ENCODE results near the gene SPATA18. TPM values are rescaled to one million over a fixed set of nuclear protein-coding genes. Genes with fewer than 3 reads are reported as not detected.

Gene SPATA18
- total RNA-seq, 2 donors from 2014 or later, result 1.4 to 3.3 TPM

DNA sequence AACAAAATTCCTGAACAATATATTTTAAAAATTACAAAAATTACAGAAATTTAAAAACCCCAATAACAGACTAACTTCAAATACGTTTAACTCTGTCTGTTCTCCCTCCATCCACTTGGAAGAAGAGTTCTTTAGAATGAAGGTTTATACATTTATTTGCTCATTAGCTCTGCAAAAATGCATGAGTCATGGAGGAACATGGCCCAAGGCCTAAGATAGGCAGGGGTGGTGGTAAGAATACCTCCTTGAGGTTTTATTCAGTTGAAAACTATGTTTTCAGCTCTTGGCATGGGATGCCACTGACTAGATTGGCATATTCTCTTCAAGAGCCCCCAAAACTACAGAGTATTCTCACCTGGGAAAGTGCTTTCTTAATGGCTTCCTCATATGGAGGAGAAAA lies 22.1 kb upstream of the SPATA18 start:
- Histone ChIP-seq H3K36me3 (ENCODE audit: control insufficient read depth, insufficient read depth, low read length) (peaks cover 85% of the 10 kb centered on the region), H3K9me3 (ENCODE audit: control insufficient read depth, low read length) (peaks cover 4% of the 10 kb centered on the region), H3K9ac (ENCODE audit: extremely low read depth, low read length, poor library complexity, severe bottlenecking) (no peak overlapping the region), H3K27me3 (ENCODE audit: control insufficient read depth, insufficient read depth, low read length, poor library complexity, severe bottlenecking) (no peaks in the 10 kb centered on the region), H3K4me3 (ENCODE audit: low read length) (no peak overlapping the region), H3K27ac (ENCODE audit: low read depth, low read length) (no peak overlapping the region), H3K4me1 (ENCODE audit: control insufficient read depth, insufficient read depth, low read length) (no peaks in the 10 kb centered on the region)
- no CpG with 5 or more reads among the region's 1 CpG for WGBS, 2 experiments (ENCODE audit: insufficient coverage in 1 of 2, insufficient read length in 1 of 2)
- Mint-ChIP-seq H3K9me3 (no peaks in the 10 kb centered on the region), H3K27me3 (ENCODE audit: insufficient read depth) (no peaks in the 10 kb centered on the region), H3K36me3 (ENCODE audit: low read depth) (peaks cover 60% of the 10 kb centered on the region), H3K27ac (no peak overlapping the region), H3K4me1 (peaks cover 4% of the 10 kb centered on the region), H3K4me3 (no peak overlapping the region)
- DNase-seq, result no peak
- TF ChIP-seq, protein P1, sequence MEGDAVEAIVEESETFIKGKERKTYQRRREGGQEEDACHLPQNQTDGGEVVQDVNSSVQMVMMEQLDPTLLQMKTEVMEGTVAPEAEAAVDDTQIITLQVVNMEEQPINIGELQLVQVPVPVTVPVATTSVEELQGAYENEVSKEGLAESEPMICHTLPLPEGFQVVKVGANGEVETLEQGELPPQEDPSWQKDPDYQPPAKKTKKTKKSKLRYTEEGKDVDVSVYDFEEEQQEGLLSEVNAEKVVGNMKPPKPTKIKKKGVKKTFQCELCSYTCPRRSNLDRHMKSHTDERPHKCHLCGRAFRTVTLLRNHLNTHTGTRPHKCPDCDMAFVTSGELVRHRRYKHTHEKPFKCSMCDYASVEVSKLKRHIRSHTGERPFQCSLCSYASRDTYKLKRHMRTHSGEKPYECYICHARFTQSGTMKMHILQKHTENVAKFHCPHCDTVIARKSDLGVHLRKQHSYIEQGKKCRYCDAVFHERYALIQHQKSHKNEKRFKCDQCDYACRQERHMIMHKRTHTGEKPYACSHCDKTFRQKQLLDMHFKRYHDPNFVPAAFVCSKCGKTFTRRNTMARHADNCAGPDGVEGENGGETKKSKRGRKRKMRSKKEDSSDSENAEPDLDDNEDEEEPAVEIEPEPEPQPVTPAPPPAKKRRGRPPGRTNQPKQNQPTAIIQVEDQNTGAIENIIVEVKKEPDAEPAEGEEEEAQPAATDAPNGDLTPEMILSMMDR (conservative IDR thresholded peaks at IDR 0.05), result no peak

DNA sequence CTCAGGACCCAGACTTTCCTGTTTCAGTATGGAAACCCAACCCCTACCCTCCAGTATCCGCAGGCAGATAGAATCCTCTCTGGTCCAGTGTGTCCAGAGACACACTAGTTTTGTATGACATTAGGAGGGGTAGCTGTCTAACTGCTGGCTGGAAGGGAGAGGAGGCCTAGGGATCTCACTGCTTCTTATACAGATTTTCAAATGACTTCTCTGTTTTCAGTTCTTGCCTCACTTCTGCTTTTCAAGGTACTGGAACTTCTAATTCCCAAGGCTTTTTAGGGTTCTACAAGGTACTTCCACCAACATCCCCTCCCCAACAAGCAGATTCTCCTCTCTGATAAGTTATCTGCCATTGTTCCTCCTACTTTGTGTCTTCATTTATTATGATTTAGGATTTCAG lies 19.1 kb upstream of the SPATA18 start:
- Mint-ChIP-seq H3K27me3 (ENCODE audit: insufficient read depth) (no peaks in the 10 kb centered on the region), H3K9me3 (no peaks in the 10 kb centered on the region), H3K4me3 (no peak overlapping the region), H3K27ac (peak overlapping the region; percentile 45), H3K36me3 (ENCODE audit: low read depth) (peaks cover 42% of the 10 kb centered on the region), H3K4me1 (peaks cover 13% of the 10 kb centered on the region)
- H3K27me3 ChIP-seq (ENCODE audit: control insufficient read depth, insufficient read depth, low read length, poor library complexity, severe bottlenecking), result no peaks in the 10 kb centered on the region
- no peak overlapping the region for H3K9ac ChIP-seq (ENCODE audit: extremely low read depth, low read length, poor library complexity, severe bottlenecking)
- H3K4me3 ChIP-seq (ENCODE audit: low read length), result no peak overlapping the region
- no peak for DNase-seq
- no peaks in the 10 kb centered on the region for H3K4me1 ChIP-seq (ENCODE audit: control insufficient read depth, insufficient read depth, low read length)
- TF ChIP-seq, protein P1 (conservative IDR thresholded peaks at IDR 0.05), result no peak
- peaks cover 4% of the 10 kb centered on the region for H3K9me3 ChIP-seq (ENCODE audit: control insufficient read depth, low read length)
- WGBS, 2 experiments (ENCODE audit: insufficient coverage in 1 of 2, insufficient read length in 1 of 2), result 100% methylated on average over 1 of the region's 1 CpG; no CpG with 5 or more reads in 1 of the 2 experiments
- peaks cover 67% of the 10 kb centered on the region for H3K36me3 ChIP-seq (ENCODE audit: control insufficient read depth, insufficient read depth, low read length)
- H3K27ac ChIP-seq (ENCODE audit: low read depth, low read length), result no peak overlapping the region

DNA sequence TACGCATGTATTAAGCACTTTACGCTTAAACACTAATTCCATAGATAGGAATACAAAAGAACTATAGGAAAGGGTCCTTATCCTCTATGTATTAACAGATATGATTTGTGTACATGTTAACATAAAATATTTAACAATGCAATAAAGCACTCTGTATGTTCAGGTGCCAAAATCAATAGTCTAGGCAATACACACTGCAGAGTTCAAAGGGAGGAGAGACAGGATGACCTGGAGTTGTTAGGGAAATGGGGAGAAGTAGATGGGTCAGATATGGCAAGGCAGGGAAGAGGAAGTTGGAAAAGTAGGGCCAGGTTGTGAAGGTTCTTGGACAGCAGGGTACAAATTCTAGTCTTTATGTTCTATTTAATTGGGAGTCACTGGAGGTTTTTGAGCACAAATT lies 15.9 kb upstream of the SPATA18 start:
- Histone ChIP-seq H3K27me3 (ENCODE audit: control insufficient read depth, insufficient read depth, low read length, poor library complexity, severe bottlenecking) (no peaks in the 10 kb centered on the region), H3K36me3 (ENCODE audit: control insufficient read depth, insufficient read depth, low read length) (peaks cover 41% of the 10 kb centered on the region), H3K9me3 (ENCODE audit: control insufficient read depth, low read length) (no peaks in the 10 kb centered on the region), H3K4me1 (ENCODE audit: control insufficient read depth, insufficient read depth, low read length) (peaks cover 6% of the 10 kb centered on the region), H3K4me3 (ENCODE audit: low read length) (no peak overlapping the region), H3K9ac (ENCODE audit: extremely low read depth, low read length, poor library complexity, severe bottlenecking) (no peak overlapping the region), H3K27ac (ENCODE audit: low read depth, low read length) (no peak overlapping the region)
- TF ChIP-seq, protein P1 (conservative IDR thresholded peaks at IDR 0.05), result no peak
- WGBS, 2 experiments (ENCODE audit: insufficient coverage in 1 of 2, insufficient read length in 1 of 2), result no CpG with 5 or more reads among the region's 2 CpGs
- Mint-ChIP-seq H3K4me1 (peaks cover 33% of the 10 kb centered on the region), H3K4me3 (no peak overlapping the region), H3K36me3 (ENCODE audit: low read depth) (peaks cover 20% of the 10 kb centered on the region), H3K9me3 (no peaks in the 10 kb centered on the region), H3K27me3 (ENCODE audit: insufficient read depth) (no peaks in the 10 kb centered on the region), H3K27ac (no peak overlapping the region)
- DNase-seq, result no peak
